Measurements from ENCODE around the gene CHTF8. TPM values are rescaled to one million over a fixed set of nuclear protein-coding genes. Genes with fewer than 3 reads are reported as not detected.
"Not testable (repeated sequence)": the region's sequence is repeated elsewhere in the genome, so short reads cannot be mapped to it uniquely, and the experiment has no call there.

CHTF8 gene
- total RNA-seq, 1 experiment from 2014 or later, result 70.5 TPM

DNA sequence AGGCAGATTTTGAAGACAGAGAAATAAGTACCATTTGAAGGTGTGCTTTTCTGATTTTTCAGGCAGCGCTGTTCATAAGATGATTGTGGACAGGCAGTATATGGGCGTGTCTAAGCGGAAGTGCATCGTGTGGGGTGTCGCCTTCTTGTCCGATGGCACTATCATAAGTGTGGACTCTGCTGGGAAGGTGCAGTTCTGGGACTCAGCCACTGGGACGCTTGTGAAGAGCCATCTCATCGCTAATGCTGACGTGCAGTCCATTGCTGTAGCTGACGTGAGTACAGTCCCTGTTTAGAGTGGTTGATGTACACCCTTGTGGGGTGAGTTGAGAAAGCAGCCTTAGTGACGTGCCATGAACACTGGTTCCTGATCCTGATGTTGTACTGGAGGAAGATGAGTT, 10.7 kb upstream of the CHTF8 start:
- peak; percentile 55 for DNase-seq (ENCODE audit: low read depth, low spot score)
- in situ Hi-C loops (cut with HindIII; ENCODE audit: low pct_unique_long_range_greater_than_20kb, low sequenced_read_pairs), result no loop called here

DNA sequence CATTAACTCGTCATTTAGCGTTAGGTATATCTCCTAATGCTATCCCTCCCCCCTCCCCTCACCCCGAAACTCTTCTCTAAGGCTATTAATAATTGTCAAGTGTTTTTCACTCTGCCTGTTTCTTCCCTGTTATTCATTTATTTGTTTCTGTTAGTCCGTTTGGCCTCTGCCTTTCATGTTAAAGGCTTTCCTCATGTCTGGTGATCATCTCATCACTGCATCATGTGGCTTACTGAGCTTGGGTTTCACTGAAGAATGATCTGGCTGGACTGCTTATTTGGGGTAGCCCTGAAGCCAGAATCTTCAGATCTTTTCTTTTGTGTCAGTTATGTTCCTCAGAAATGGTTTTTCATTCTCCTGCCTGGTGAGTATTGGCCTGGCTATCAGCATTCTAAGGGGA, 9.5 kb upstream of the CHTF8 start:
- in situ Hi-C loops (cut with HindIII; ENCODE audit: low pct_unique_long_range_greater_than_20kb, low sequenced_read_pairs), result no loop called here
- no peak for DNase-seq (ENCODE audit: low read depth, low spot score)

- in situ Hi-C loops (cut with HindIII; ENCODE audit: low pct_unique_long_range_greater_than_20kb, low sequenced_read_pairs), result no loop called here
- no peak for DNase-seq (ENCODE audit: low read depth, low spot score)
These were observed 8.6 kb upstream of the CHTF8 start for GRCh38 chr16:69141014-69141413.

DNA sequence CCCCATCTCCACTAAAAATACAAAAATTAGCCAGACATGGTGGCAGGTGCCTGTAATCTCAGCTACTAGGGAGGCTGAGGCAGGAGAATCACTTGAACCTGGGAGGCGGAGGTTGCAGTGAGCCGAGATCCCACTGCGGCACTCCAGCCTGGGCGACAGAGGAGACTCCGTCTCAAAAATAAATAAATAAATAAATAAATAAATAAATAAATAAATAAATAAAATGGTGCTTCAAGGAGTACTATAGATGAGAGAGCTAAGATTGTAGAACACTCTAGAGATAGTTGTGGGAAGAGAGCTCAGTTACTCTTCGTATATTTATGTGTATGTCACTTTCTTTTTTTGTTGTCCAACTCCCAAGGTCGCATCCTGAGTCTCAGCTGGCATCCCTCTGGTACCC, 7.1 kb upstream of the CHTF8 start:
- in situ Hi-C loops (cut with HindIII; ENCODE audit: low pct_unique_long_range_greater_than_20kb, low sequenced_read_pairs); DNase-seq (ENCODE audit: low read depth, low spot score): not testable (repeated sequence)

DNA sequence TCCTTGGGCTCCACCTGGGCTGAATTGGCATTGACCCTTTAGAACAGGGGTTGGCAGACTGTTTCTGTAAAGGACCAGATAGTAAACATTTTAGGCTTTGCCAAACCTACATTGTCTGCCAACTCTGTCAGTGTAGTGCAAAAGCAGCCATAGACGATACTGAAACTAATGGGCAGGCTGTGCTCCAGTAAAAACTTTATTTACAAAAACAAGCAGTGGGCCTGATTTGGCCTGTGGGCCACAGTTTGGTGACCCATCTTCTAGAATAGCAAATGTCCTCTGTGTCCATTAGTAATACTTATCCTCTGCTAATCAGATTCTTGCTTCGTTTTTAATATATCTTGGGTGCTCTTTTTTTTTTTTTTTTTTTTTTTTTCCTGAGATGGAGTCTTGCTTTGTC, 6.2 kb upstream of the CHTF8 start:
- in situ Hi-C loops (cut with HindIII; ENCODE audit: low pct_unique_long_range_greater_than_20kb, low sequenced_read_pairs), result no loop called here

DNA sequence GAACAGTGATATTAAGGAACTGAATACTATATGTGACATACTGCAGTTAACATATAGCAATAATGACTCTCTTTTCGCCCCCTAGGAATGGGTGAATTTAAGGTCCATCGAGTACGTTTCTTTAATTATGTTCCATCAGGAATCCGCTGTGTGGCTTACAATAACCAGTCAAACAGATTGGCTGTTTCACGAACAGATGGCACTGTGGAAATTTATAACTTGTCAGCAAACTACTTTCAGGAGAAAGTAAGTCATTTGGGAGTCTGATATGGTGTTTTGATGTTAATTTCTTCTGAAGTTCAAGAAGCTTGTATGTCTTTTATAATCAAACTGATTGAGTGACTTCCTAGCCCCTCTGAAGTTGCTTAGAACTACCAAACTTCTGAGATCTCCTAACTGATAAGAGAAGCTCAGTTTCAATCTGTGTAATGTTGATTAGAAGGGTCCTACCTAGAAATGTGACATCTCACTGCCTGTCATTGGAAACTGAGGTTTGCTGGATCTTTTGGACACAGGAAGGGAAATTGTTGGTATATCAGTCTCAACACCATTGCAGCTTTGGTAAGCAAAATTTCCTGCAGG, 1.1 kb upstream of the CHTF8 start:
- in situ Hi-C loops (cut with HindIII; ENCODE audit: low pct_unique_long_range_greater_than_20kb, low sequenced_read_pairs), result no loop called here
- DNase-seq (ENCODE audit: low read depth, low spot score), result no peak

More for the DNA sequence above, 6.2 kb upstream of the CHTF8 start:
- no peak for DNase-seq (ENCODE audit: low read depth, low spot score)

DNA sequence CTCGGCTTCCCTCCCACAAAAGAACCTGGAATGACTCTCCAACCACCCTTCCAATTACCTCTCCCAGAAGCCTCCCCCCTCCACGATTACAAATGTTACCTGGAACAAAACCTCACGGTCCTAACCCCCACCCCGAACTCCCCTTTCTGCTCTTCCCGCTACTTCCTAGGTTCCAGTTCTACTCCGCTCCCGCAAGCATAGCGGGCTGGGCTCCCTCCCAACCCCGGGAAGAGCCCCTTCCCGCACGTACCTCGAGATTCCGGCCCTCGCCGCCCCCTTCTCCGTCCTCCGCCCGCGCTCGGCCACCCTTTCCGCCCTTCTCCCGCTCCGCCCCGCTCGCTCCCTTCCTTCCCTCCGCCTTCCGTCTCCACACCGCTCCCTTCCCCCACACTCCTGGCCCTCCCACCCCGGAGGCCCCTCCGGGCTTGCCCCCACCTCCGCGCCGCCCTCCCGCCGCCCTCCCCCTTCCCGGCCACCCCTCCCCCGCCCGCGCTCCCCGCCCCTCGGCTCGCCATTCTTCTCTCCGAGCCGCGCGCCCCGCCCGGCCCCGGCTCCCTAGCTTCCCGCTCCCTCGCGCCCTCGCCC, 457 bp downstream of the CHTF8 start:
- DNase-seq (ENCODE audit: low read depth, low spot score), result peak; percentile 79
- in situ Hi-C loops (cut with HindIII; ENCODE audit: low pct_unique_long_range_greater_than_20kb, low sequenced_read_pairs), result no loop called here

- DNase-seq (ENCODE audit: low read depth, low spot score), result peak; percentile 40
These were observed 1.1 kb downstream of the CHTF8 start for GRCh38 chr16:69131167-69131838.

GRCh38 chr16:69130461-69130860, 1.9 kb downstream of the CHTF8 start:
- in situ Hi-C loops (cut with HindIII; ENCODE audit: low pct_unique_long_range_greater_than_20kb, low sequenced_read_pairs), result no loop called here

More at GRCh38 chr16:69131167-69131838, 1.1 kb downstream of the CHTF8 start:
- in situ Hi-C loops (cut with HindIII; ENCODE audit: low pct_unique_long_range_greater_than_20kb, low sequenced_read_pairs), result no loop called here

DNA sequence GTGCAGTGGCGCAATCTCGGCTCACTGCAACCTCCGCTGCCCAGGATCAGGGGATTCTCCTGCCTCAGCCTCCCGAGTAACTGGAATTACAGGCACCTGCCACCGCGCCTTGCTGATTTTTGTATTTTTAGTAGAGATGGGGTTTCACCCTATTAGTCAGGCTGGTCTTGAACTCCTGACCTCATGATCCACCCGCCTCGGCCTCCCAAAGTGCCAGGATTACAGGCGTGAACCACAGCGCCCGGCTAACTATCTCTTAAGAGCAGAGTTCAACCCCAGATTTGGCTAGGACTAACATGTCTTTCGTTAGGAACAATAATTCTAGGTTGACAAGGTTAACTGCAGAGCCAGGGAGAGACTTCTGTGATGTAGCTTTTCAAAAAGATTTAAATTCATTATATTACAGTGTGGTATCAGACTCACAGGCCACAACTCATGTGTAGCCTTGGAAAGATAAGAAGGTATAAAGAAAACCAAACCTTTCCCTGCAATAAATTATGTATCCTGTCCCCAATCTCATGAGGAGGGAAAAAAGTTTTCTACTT, 4.3 kb downstream of the CHTF8 start:
- in situ Hi-C loops (cut with HindIII; ENCODE audit: low pct_unique_long_range_greater_than_20kb, low sequenced_read_pairs), result no loop called here
- no peak for DNase-seq (ENCODE audit: low read depth, low spot score)

More at GRCh38 chr16:69130461-69130860, 1.9 kb downstream of the CHTF8 start:
- DNase-seq (ENCODE audit: low read depth, low spot score), result no peak

- DNase-seq (ENCODE audit: low read depth, low spot score); in situ Hi-C loops (cut with HindIII; ENCODE audit: low pct_unique_long_range_greater_than_20kb, low sequenced_read_pairs): not testable (repeated sequence)
These were observed 5.6 kb downstream of the CHTF8 start for GRCh38 chr16:69126801-69127200.

DNA sequence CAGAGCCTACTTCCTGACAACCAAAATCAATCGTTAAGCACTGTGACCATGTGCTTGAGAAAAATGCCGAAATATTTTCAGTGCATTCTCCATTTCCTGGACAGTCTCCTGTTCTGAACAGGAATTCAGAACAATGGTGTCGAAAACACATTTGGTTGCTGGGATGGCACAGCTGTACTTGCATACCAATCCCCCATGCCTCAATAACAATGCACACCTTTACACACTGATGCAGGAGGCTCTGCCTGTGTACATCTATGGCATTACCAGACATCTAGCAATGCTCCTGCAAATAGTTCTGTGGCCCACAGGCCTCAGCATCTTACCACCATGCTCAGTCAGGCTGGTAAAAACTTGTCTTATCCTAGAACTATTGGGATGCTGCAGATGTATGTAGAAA, 6.2 kb downstream of the CHTF8 start:
- in situ Hi-C loops (cut with HindIII; ENCODE audit: low pct_unique_long_range_greater_than_20kb, low sequenced_read_pairs), result no loop called here

DNA sequence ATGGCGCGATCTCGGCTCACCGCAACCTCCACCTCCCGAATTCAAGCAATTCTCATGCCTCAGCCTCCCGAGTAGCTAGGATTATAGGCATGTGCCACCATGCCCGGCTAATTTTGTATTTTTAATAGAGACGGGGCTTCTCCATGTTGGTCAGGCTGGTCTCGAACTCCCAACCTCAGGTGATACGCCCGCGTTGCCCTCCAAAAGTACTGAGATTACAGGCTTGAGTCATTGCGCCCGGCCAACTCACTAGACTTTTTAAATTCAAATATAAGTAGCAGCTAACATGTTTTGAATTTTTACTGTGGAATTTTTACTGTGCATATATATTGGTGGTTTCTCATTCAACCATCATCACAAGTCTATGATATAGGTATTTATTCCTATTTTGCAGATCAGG, 7.4 kb downstream of the CHTF8 start:
- in situ Hi-C loops (cut with HindIII; ENCODE audit: low pct_unique_long_range_greater_than_20kb, low sequenced_read_pairs); DNase-seq (ENCODE audit: low read depth, low spot score): not testable (repeated sequence)

More for the DNA sequence above, 6.2 kb downstream of the CHTF8 start:
- no peak for DNase-seq (ENCODE audit: low read depth, low spot score)

DNA sequence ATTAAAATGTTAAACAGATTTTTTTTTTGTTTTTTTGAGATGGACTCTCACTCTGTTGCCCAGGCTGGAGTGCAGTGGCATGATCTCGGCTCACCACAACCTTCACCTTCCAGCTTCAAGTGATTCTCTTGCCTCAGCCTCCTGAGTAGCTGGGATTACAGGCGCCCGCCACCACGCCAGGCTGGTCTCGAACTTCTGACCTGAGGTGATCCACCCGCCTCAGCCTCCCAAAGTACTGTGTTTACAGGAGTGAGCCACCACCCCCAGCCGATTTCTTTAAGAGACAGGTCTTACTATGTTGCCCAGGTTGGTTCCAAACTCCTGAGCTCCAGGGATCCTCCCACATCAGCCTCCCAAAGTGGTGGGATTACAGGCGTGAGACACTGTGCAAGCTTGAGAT, 8.0 kb downstream of the CHTF8 start:
- in situ Hi-C loops (cut with HindIII; ENCODE audit: low pct_unique_long_range_greater_than_20kb, low sequenced_read_pairs); DNase-seq (ENCODE audit: low read depth, low spot score): not testable (repeated sequence)

GRCh38 chr16:69123910-69124309, 8.5 kb downstream of the CHTF8 start:
- in situ Hi-C loops (cut with HindIII; ENCODE audit: low pct_unique_long_range_greater_than_20kb, low sequenced_read_pairs), result no loop called here
- DNase-seq (ENCODE audit: low read depth, low spot score), result peak; percentile 82

DNA sequence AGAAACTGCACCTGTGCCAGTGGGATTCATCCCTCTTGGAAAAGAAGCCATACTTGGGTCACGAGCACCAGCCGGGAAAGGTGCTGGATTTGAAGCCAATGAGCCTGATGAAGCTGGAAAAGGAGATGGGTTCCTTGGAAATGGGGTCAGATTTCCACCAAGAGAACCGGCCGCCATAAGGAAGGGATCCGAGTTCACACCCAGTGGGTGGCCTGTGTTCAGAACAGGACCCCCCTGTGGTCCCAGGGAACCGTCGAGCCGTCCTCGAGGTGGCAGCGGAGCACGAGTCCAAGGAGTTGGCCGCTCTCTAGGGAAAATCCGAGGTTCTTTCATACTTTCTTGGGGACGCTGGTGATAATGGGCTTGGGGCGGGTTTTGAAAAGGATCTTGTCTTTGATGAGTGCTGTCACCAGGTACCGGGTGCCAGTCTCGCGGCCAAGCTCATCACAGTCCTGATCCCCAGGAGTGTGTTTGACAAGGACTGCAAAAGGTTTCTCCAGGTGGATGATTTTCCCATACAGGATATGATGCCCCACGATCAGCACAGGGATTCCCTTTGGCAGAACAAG, 12.2 kb downstream of the CHTF8 start:
- DNase-seq (ENCODE audit: low read depth, low spot score), result no peak
- in situ Hi-C loops (cut with HindIII; ENCODE audit: low pct_unique_long_range_greater_than_20kb, low sequenced_read_pairs), result no loop called here

DNA sequence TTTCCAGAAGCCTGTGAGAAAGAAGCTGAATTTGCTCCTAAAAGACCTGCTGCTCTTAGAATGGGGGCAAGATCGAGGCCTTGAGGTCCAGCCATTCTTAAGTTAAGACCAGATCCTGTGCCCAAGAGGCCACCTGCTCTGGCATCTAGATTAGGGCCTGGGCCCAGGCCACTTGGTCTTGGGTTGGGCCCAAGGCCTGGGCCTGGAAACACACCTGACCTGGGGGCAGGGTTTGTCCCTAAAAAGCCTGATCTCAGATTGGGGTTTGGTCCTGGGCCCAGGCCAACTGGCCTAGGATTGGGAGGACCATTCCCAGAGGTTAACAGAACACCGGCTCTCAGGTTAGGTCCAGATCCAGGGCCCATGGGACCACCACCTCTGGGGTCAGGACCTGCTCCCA, 12.9 kb downstream of the CHTF8 start:
- DNase-seq (ENCODE audit: low read depth, low spot score), result no peak
- in situ Hi-C loops (cut with HindIII; ENCODE audit: low pct_unique_long_range_greater_than_20kb, low sequenced_read_pairs), result no loop called here

DNA sequence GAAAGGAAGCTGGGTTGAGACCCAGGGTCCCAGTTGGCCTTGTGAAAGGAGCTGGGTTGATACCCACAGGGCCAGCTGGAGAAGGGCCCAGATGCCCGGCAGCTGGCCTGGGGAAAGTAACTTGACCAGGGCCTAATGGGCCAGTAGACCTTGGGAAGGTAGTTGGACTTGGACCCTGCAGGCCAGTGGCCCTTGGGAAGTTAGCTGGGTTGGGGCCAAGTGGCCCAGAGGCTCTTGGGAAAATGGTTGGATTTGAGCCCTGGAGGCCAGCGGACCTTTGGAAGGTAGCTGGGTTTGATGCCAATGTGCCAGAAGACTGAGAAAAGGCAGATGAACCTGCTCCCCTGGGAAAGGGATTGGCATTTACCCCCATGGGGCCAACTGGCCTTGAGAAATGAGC, 13.4 kb downstream of the CHTF8 start:
- no peak for DNase-seq (ENCODE audit: low read depth, low spot score)
- in situ Hi-C loops (cut with HindIII; ENCODE audit: low pct_unique_long_range_greater_than_20kb, low sequenced_read_pairs), result no loop called here
